ENCODE measurements around the gene RAB27A.
A peak's percentile ranks its signal among the peaks of the same experiment; 100 is the strongest.

Gene RAB27A

DNA sequence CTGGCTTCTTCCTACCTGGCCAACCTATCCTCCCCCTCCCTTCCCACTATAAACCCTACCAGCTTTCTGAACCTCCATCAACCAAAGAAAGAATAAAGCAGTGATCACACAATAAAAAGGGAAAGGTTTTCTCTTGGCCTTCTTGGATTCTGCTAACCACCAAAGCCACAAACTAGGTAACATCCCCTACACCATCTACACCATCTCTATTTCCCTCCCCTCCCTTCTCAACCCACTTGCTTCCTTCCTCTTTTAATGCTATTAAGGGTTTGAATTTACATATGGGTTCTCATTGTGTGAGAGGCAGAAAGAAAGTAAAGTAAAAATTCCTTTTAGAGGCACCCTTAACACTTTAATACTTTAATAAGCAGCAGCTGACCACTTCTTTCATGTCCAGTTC is 67.0 kb downstream of the RAB27A start:
- DNase-seq (ENCODE audit: low spot score), result peak; percentile 37

DNA sequence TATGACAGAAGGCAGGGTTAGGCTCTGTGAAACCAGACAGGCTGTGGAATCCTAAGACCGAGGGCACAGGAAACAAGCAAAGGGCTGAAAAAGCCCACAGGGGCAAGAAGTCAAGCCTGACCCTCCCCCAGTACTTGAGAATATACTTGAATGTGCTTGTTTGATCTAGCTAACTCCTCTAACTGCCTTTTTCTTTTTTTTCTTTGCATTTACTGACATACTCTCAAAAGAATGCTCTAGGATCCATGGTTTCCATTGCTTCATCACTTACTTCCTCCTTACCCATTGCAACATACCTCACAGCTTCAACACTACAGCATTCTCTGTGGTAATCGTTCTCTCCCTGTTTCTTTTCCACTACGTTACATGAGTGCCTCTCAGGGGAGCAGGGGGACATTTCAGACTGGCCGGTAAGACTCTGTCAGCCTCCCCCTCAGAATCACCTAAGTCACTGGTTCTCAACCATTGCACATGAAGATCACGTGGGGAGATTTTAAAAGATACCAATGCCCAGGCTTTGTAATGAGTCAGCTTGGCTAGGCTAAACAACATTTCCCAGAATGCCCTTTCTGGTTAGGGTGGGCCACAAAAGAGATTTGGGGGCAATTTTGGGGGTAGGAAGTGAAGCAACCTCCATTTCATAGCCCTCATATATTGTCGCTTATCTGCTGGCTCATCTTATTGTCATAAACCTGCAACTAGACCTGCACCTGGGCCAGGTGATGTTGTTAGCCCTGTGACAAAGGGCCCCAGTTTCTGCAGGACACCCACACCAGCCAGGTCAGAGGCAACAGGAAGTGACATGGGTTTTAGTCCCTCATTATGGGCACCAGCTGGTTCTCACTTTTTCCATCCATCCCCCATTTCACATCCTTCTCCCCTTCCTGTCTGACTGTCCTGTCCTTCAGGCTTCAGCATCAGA is 68.3 kb downstream of the RAB27A start:
- peak; percentile 72 for DNase-seq (ENCODE audit: low spot score)

DNA sequence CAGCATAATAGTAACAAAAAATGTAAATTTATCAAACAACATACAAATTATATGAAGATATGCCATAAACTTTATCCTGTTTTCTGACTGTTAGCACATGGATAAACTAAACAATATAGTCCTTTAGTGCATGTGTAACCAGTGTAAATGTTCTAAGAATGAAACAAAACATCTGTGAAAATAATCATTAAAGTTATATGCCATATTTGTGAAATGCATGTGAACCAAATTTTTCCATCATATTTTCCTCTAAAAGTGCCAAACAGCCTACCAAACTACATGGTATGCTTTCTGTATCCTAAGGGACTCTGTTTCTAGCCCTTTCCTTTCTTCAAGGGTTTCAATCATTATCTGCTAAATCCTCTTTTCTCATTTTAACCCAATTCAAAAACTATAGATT is 69.0 kb downstream of the RAB27A start:
- DNase-seq (ENCODE audit: low spot score), result no peak

DNA sequence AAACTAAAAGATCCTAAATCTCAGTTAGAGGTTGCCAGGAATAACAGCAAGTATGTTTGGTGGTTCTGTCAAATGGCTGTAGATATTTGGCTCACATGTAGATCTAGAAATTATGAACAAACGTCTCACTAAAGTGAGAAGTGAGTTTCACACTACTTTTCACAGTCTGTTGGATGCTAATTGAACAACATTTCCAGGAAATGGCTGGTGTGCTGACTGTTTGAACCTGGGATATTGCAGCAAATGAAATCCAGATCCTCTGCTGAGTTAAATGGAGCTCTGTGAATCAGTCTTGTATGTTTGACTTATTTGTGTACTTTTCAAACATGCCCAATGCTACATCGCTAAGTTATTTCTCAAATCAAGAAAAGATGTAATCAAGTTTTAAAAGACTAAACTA is 71.6 kb downstream of the RAB27A start:
- DNase-seq (ENCODE audit: low spot score), result peak; percentile 19

DNA sequence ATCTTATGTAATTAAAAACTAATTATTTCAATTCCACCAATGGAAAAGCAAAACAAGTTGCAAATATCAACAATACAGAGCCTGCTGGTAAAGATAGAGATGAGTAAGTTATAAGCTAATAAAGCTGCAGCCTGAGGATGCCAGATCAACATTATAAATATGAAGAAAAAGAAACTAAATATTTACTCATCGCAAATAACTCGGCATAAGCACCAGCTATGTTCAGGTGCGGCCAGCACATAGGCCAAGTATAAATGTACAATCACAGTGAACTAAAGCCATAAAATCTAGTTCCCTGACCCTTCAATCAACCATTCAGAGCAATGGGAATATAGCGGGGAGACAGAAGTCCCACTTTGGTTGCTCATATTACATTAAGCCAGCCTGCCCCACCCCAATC is 85.1 kb downstream of the RAB27A start:
- no peak for DNase-seq (ENCODE audit: low spot score)

DNA sequence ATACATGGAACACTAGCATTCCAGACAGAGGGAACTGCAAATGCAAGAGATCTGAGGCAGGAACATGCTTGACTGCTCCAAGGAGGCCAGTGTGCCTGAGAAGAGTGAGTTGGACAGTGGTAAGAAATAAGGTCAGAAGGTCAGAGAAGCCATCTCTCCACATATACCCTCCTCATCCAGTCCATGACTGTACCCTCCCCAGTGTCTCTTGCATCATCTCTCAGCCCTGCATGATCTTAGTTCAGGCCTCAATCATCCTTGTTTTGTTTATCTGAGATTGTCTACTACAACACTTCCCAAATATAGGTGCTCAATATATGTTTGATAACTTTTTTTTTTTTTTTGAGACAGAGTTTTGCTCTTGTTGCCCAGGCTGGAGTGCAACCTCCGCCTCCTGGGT is 87.4 kb downstream of the RAB27A start:
- no peak for DNase-seq (ENCODE audit: low spot score)

DNA sequence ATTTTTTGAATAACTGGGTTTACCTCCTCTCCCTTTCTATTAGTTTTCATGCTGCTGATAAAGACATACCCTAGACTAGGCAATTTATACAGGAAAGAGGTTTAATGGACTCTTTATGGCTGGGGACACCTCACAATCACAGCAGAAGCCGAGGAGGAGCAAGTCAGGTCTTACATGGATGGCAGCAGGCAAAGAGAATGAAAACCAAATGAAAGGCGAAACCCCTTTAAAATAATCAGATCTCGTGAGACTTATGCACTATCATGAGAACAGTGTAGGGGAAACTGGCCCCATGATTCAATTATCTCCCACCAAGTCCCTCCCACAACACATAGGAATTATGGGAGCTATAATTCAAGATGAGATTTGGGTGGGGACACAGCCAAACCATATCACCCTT is 90.9 kb downstream of the RAB27A start:
- no peak for DNase-seq (ENCODE audit: low spot score)

DNA sequence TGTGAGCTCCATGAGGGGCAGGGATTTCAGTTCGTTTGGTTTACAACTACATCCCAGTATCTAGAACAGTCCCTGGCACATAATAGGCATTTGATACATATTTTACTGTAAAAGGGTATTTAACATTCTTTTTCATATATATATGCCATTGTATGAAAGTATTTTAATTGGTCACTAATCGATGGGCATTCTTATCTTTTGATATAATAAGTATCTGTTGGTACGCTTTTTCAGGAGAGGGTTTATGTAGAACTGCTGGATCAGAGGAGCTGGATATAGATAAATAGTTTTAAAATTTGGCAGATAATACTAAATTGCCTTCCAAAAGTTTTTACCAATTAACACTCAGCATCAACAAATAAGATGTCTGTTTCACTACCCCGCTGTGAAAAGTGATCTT is 91.9 kb downstream of the RAB27A start:
- DNase-seq (ENCODE audit: low spot score), result no peak

DNA sequence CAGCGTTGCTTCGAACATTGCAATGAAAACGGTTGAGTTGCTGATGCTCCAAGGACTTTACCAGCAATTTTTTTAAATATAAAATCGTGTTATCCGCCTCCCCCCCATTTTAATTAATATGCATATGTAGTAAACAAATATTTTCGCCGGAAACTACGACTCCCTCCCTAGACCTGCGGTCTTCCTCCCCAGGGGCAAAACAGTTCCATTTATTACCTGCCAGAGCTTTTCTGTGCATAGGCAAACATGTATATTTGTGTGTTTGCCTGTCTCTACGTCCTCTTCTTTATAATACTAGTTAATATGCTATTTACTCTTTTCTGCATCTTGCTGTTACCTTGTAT is 92.3 kb downstream of the RAB27A start:
- no peak for DNase-seq (ENCODE audit: low spot score)

DNA sequence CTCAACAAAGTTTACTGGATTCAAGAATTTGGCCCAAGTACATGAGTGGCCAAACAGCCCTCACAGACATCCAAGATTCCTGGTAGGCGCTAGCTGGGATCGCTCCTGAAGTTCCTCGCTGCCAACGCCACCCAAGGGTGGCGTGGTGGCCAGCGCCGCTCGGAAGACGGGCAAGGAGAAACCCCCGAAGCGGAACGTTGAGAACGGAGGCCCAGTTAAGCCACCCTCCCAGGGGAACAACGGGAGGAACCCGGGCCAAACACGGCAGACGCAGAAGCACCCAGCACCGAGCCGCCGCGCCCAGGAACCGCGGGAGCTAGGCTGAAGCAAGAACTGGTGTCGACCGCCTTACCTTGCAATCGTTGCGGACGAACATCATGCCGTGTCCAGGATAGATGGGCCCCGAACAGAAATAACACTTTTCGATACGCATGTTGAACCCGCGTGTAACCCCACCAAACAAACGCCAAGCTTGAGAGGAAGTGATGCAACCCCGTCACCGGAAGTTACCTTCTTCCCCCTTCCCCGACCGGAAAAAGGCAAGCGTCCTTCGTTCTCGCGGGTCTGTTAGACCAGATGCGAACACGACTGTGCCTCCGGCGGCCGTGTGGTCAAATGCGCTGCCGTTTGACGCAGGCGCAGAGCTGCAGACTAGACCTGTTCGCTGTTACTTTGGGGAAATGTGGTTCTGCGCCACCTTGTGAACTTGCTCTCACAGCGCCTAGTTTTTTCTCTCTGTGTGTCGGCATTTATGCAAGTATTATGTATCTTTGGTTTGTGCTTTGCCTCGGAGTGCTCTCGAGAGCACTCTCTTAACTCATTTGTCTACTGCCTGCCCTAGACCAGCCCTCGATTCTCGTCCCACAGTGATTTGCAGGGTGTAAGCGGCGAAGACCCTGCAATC is 92.9 kb downstream of the RAB27A start, which contains the start of gene RSL24D1:
Gene RSL24D1 (minus strand): TSS at position 484 of the 904 bp plus-strand sequence. CDS start 51 bp downstream, at position 433.
- DNase-seq (ENCODE audit: low spot score), result peak; percentile 99

DNA sequence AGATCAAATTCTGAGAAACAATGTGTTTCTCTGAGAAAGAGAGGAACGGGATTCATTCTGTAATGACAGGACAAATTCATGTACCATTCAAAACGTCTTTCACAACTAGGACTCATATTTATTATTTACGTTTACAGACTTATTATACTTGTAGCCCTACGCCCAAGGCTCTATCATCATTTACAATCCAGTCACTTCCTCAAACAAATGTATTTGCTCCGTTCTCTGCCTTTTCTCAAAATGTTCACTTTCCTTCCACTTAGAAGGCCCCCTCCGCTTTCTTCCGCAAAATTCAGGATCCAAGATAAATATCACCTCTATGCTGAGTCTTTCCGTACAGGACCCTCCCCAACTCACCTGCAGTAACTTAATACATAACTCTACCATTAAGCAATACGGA is 93.6 kb downstream of the RAB27A start:
- peak; percentile 9 for DNase-seq (ENCODE audit: low spot score)

DNA sequence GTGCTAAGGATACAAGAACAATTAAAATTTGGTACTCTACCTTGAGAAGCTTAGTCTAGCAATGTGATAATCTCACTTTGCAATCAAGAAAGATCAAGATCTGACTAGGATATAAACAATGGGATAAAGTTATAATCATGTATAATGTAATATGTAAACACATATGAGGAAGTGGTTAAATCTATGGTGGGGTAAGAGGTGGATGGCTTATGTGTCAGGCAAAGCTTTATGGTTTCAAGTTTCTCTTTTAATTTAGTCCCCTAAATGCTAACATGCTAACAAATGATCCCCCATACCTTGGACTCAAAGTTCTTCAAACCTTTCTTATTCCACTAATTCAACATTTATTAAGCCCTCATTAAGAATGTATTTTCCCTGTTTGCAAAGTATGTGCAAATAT is 95.4 kb downstream of the RAB27A start:
- DNase-seq (ENCODE audit: low spot score), result no peak

DNA sequence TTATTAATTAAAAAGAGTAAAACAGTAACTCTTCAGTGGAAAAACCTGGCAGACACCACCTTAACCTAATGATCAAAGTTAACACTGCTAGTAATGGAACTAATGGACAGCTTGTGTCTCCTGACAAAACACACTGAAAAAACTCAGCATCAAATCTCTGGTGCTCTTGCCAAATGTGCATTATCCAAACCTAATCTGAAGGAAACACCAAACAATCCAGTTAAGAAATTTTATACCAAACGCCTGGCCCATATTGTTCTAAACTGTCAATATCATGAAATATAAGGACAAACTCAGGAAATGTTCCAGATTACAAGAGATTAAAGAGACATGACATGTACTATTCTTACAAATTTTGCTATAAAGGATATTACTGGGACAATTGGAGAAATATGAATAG is 103.3 kb downstream of the RAB27A start:
- no peak for DNase-seq (ENCODE audit: low spot score)

DNA sequence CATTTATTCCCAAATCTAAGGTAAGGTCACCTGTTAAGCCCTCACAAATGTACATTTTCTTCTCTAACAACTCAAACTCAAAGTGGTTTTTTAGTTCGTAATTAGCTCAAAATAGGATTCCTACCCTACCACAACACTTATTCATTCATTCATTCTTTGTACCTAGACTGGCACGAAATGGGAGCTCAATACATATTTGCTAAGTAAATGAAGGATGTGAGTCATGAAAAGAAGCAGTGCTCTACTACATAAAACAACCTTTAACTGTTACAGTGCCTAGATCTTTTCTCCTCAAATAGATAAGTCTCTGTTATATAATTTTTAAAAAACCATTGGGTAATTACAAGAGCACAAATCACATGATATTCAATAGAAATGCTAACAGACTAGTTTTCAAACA is 105.9 kb downstream of the RAB27A start:
- DNase-seq (ENCODE audit: low spot score), result no peak

DNA sequence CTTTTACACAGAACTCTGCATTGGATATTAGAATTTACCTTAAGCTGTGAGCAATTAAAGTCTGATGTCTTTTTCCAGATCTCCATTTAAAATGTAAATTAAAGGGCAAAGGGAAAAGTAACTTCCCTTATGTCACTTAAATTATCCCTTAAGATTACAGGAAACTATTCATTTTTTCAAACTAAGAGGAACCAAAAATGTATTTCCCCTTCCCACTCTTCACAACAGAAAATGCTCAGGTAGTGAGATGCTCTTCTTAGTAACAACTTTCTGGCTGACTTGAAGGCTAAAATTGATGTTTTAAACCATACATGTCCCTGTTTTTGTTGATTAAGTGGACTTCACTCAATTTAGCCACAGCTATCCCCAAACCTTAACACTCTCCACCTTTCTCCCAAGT is 110.5 kb downstream of the RAB27A start:
- no peak for DNase-seq (ENCODE audit: low spot score)

DNA sequence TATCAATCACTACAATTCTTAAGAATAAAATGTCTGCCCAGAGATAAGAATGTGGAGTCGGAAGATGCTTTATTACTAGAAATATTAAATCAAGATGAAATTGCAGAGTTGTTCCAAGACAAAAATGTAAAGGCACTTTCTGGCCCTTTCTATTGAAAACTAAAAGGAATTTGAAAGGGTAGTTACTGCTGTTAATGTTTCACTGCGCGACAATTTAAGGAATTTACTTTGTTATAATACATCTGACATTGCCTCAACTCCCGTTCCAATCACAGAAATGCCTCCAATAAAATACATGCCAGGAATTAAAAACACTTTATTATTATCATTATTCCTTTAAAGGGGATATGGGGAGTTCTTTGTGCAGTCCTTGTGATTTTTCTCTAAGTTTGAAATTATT is 119.3 kb downstream of the RAB27A start:
- no peak for DNase-seq (ENCODE audit: low spot score)

DNA sequence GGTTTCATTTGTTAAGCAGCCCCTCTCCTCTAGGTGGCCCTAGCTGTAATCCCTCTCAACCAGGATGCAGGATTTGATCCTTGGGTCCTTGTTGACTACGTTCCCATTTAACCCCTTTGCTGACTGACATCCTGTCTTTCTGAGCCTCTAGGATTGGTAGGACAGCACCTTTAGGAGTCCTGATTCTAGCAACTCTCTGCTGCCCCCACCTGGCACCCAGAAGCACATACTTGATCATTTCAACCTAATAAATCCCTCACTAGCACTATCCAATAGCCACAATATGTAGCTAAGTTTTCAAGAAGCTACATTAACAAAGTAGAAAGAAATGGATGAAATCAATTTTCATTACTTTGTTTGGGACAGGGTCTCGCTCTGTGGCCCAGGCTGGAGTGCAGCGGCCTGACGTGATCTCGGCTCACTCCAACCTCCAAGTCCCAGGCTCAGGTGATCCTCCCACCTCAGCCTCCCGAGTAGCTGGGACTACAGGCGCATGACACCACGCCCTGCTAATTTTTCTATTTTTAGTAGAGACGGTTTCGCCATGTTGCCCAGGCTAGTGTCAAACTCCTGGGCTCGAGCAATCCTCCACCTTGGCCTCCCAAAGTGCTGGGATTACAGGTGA is 121.2 kb downstream of the RAB27A start:
- DNase-seq (ENCODE audit: low spot score), result peak; percentile 51

DNA sequence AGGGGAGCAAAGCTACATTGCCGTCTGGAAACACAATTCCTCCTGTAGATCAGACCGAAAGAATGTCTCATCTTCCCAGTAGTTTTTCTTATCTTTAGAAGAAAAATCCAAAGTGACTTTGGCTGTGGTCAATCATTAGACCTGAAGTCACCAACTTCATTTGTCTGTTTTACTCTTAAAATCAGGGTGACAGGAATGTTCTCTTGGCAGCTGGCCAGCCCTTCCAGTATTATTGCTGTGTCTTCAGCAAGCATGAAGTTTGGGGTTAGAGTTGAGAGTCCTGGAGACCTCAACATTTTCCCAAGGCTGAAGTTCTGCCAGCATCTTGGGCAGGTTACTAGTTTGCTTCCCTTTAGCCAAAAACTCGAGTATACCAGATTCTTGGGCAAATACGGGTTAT is 125.3 kb downstream of the RAB27A start:
- DNase-seq (ENCODE audit: low spot score), result no peak

All from pons (tissue), 1 donor.